ENCODE results near the gene RASD1. TPM values are rescaled to one million over a fixed set of nuclear protein-coding genes. Genes with fewer than 3 reads are reported as not detected.

The RASD1 gene
- total RNA-seq, 1 donor from 2014 or later: 0.31 TPM

GRCh38 chr17:17493986-17494466 is 2.2 kb downstream of the RASD1 start:
- TF ChIP-seq CTCF (IDR thresholded peaks at IDR 0.05; ENCODE audit: unreplicated experiment): no peak
- H3K27me3 Mint-ChIP-seq (ENCODE audit: unreplicated experiment): peaks cover 13% of the 10 kb centered on the region
- no peak overlapping the region for H3K27ac Mint-ChIP-seq (ENCODE audit: unreplicated experiment)
- DNase-seq (ENCODE audit: low spot score): no peak
- peaks cover 12% of the 10 kb centered on the region for H3K36me3 Mint-ChIP-seq (ENCODE audit: low read depth, unreplicated experiment)
- no peaks in the 10 kb centered on the region for H3K9me3 Mint-ChIP-seq (ENCODE audit: unreplicated experiment)
- no peak overlapping the region for H3K4me3 Mint-ChIP-seq (ENCODE audit: unreplicated experiment)
- H3K4me1 Mint-ChIP-seq (ENCODE audit: unreplicated experiment): peaks cover 9% of the 10 kb centered on the region

- no peak overlapping the region for H3K27ac Mint-ChIP-seq (ENCODE audit: unreplicated experiment)
- peaks cover 9% of the 10 kb centered on the region for H3K4me1 Mint-ChIP-seq (ENCODE audit: unreplicated experiment)
- no peaks in the 10 kb centered on the region for H3K9me3 Mint-ChIP-seq (ENCODE audit: unreplicated experiment)
- peaks cover 11% of the 10 kb centered on the region for H3K27me3 Mint-ChIP-seq (ENCODE audit: unreplicated experiment)
- no peak for DNase-seq (ENCODE audit: low spot score)
- H3K4me3 Mint-ChIP-seq (ENCODE audit: unreplicated experiment): no peak overlapping the region
- no peak for TF ChIP-seq CTCF (IDR thresholded peaks at IDR 0.05; ENCODE audit: unreplicated experiment)
- H3K36me3 Mint-ChIP-seq (ENCODE audit: low read depth, unreplicated experiment): peaks cover 12% of the 10 kb centered on the region
These were observed 2.8 kb downstream of the RASD1 start for GRCh38 chr17:17493249-17493985.

GRCh38 chr17:17492571-17492970 is 3.6 kb downstream of the RASD1 start:
- Mint-ChIP-seq H3K27ac (ENCODE audit: unreplicated experiment) (no peak overlapping the region), H3K36me3 (ENCODE audit: low read depth, unreplicated experiment) (peaks cover 16% of the 10 kb centered on the region)

GRCh38 chr17:17492085-17492484 is 4.1 kb downstream of the RASD1 start:
- H3K27ac Mint-ChIP-seq (ENCODE audit: unreplicated experiment): no peak overlapping the region

More at GRCh38 chr17:17492571-17492970, 3.6 kb downstream of the RASD1 start:
- TF ChIP-seq CTCF (IDR thresholded peaks at IDR 0.05; ENCODE audit: unreplicated experiment): no peak
- DNase-seq (ENCODE audit: low spot score): no peak
- Mint-ChIP-seq H3K27me3 (ENCODE audit: unreplicated experiment) (peaks cover 10% of the 10 kb centered on the region), H3K4me1 (ENCODE audit: unreplicated experiment) (peaks cover 9% of the 10 kb centered on the region), H3K9me3 (ENCODE audit: unreplicated experiment) (no peaks in the 10 kb centered on the region), H3K4me3 (ENCODE audit: unreplicated experiment) (peak overlapping the region; percentile 27)

More at GRCh38 chr17:17492085-17492484, 4.1 kb downstream of the RASD1 start:
- Mint-ChIP-seq H3K27me3 (ENCODE audit: unreplicated experiment) (peaks cover 7% of the 10 kb centered on the region), H3K36me3 (ENCODE audit: low read depth, unreplicated experiment) (peaks cover 19% of the 10 kb centered on the region), H3K4me3 (ENCODE audit: unreplicated experiment) (no peak overlapping the region), H3K4me1 (ENCODE audit: unreplicated experiment) (peaks cover 6% of the 10 kb centered on the region), H3K9me3 (ENCODE audit: unreplicated experiment) (no peaks in the 10 kb centered on the region)
- TF ChIP-seq CTCF (IDR thresholded peaks at IDR 0.05; ENCODE audit: unreplicated experiment): no peak
- DNase-seq (ENCODE audit: low spot score): no peak
